SK-N-SH (cell line): ENCODE measurements around the gene SQOR.

Source experiments
- CTCF ChIP-seq: fragments of 200-600 bp; sonication (generic); IDR thresholded peaks from 2 replicates; pipeline ENCODE4 v1.6.1; 2017; ENCODE audit warnings: antibody characterized with exemption, mild to moderate bottlenecking, moderate library complexity
- EZH2phosphoT487 ChIP-seq: fragments of 200-600 bp; sonication (generic); IDR thresholded peaks from 2 replicates; pipeline ENCODE4 v1.6.1; 2017; ENCODE audit warnings: low read depth, mixed run types, mild to moderate bottlenecking, antibody characterized with exemption, moderate library complexity, borderline replicate concordance
- GATA2 ChIP-seq: sonication (generic); formaldehyde crosslinking; IDR thresholded peaks from 2 replicates; pipeline ENCODE4 v1.5.0; 2020; ENCODE audit warnings: mild to moderate bottlenecking, missing genetic modification reagents
- POLR2AphosphoS5 ChIP-seq: IDR thresholded peaks from 2 replicates; pipeline ENCODE4 v1.6.1; 2012; ENCODE audit warnings: low read depth, low read length
- RXRA ChIP-seq: IDR thresholded peaks from 2 replicates; pipeline ENCODE4 v1.4.0; 2012; ENCODE audit warnings: low read depth, mild to moderate bottlenecking, borderline replicate concordance
- SIN3A ChIP-seq: IDR thresholded peaks from 2 replicates; pipeline ENCODE4 v1.6.1; 2012; ENCODE audit warnings: low read depth, mild to moderate bottlenecking, low read length, moderate library complexity, borderline replicate concordance
- TAF1 ChIP-seq: IDR thresholded peaks from 2 replicates; pipeline ENCODE4 v1.6.1; 2012; ENCODE audit warnings: low read depth, mild to moderate bottlenecking, low read length, moderate library complexity, borderline replicate concordance
- TEAD4 ChIP-seq: IDR thresholded peaks from 2 replicates; pipeline ENCODE4 v1.4.0; 2012; ENCODE audit warnings: mild to moderate bottlenecking, borderline replicate concordance; ENCODE audit not compliant: insufficient read depth
- ZBTB33 ChIP-seq: IDR thresholded peaks from 2 replicates; pipeline ENCODE4 v1.4.0; 2012; ENCODE audit warnings: low read depth, borderline replicate concordance

GRCh38 chr15:45664451-45664850 lies 29.6 kb downstream of the SQOR start:
- TF ChIP-seq ZBTB33 (no peak), POLR2AphosphoS5 (no peak), CTCF (no peak), SIN3A (no peak), TAF1 (no peak), TEAD4 (no peak), RXRA (no peak), GATA2 (no peak), EZH2phosphoT487 (no peak)
